ENCODE data around the gene BPIFB3. TPM values are rescaled to one million over a fixed set of nuclear protein-coding genes. Genes with fewer than 3 reads are reported as not detected.

BPIFB3 gene
- polyA plus RNA-seq, 1 donor from 2014 or later = not detected

DNA sequence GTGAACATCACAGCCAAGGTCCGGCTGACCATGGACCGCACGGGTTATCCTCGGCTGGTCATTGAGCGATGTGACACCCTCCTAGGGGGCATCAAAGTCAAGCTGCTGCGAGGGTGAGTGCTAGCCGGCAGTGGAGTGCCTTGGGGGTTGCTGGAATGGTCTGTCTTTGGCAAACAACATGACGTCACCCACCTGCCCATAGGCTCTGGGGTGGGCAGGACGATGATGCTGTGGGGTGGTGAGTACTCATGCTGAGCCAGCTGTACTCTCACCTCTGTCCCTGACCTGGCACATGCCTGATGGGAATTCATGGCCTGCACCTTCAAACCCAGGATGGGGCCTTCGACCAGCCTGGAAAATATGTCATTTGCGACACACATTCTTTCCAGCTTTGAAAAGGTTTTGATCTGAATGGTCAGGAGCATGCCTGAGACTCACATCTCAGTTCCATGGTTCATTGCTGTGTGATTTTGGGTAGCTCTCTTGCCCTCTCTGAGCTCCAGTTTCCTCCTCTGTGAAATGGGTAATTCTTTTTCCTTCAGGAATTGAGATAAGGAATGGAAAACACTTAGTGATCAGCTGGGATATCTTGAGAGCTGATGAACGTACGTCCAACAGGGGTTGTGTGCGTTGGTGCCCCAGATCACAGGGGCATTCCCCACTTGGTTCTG is 32.5 kb downstream of the BPIFB3 start:
- H3K4me2 ChIP-seq (ENCODE audit: low read length) = no peak overlapping the region
- H3K79me2 ChIP-seq (replicated peaks; ENCODE audit: insufficient read depth, low read length) = no peaks in the 10 kb centered on the region
- H3F3A ChIP-seq (ENCODE audit: insufficient read depth, low read length, poor library complexity, severe bottlenecking) = no peaks in the 10 kb centered on the region
- no peak overlapping the region for H3K4me3 ChIP-seq (ENCODE audit: low read length)
- H3K9ac ChIP-seq (ENCODE audit: low read length) = no peak overlapping the region
- H3K9me3 ChIP-seq (ENCODE audit: low read length) = no peaks in the 10 kb centered on the region
- TF ChIP-seq REST (IDR thresholded peaks at IDR 0.05; ENCODE audit: borderline replicate concordance) = no peak
- no peak for TF ChIP-seq EZH2 (IDR thresholded peaks at IDR 0.05; ENCODE audit: borderline replicate concordance, insufficient read depth, low read length, poor library complexity, severe bottlenecking)
- TF ChIP-seq SMC3 (conservative IDR thresholded peaks at IDR 0.05; ENCODE audit: poor library complexity) = no peak
- no peak for TF ChIP-seq CTCF (IDR thresholded peaks at IDR 0.05; ENCODE audit: poor library complexity, severe bottlenecking)
- TF ChIP-seq RAD21 (conservative IDR thresholded peaks at IDR 0.05) = no peak
- no peak for TF ChIP-seq EP300 (conservative IDR thresholded peaks at IDR 0.05; ENCODE audit: poor library complexity, severe bottlenecking)
- no peak for TF ChIP-seq TAF1 (IDR thresholded peaks at IDR 0.05; ENCODE audit: low read depth)
- TF ChIP-seq POLR2AphosphoS5 (IDR thresholded peaks at IDR 0.05) = no peak
- no peak for TF ChIP-seq MXI1 (conservative IDR thresholded peaks at IDR 0.05; ENCODE audit: poor library complexity, severe bottlenecking)
- H4K20me1 ChIP-seq (ENCODE audit: insufficient read depth) = no peaks in the 10 kb centered on the region
- no peaks in the 10 kb centered on the region for H3K36me3 ChIP-seq (ENCODE audit: insufficient read depth, low read length)
- no peak overlapping the region for H3K27ac ChIP-seq (ENCODE audit: low read length)
- H2AFZ ChIP-seq (ENCODE audit: low read depth, low read length) = no peak overlapping the region
- H3K27me3 ChIP-seq (ENCODE audit: insufficient read depth, low read depth, low read length) = no peaks in the 10 kb centered on the region
- no peaks in the 10 kb centered on the region for H3K9me2 ChIP-seq (ENCODE audit: insufficient read depth, low read length)

DNA sequence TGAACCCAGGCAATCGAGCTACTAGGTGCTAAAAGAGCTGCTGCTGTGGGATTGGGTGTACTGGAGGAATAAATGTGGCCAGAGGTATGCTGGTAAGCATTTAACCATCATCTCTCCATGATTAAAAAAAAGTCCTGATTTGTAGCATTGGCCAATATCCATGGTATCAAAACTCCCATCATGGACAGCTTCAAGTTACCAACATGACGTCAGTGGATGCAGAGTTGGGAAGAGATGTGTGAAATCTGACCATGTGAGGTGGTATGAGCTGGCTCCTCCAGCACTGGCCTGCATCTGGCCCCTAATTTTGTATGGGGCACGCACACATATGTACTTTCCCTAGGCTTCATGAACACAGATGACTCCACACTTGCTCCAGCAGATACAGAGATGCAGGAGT is 37.4 kb downstream of the BPIFB3 start:
- H3K9ac ChIP-seq (ENCODE audit: low read length) = no peak overlapping the region
- H3K79me2 ChIP-seq (replicated peaks; ENCODE audit: insufficient read depth, low read length) = no peaks in the 10 kb centered on the region
- H3K4me3 ChIP-seq (ENCODE audit: low read length) = no peak overlapping the region
- H3K9me2 ChIP-seq (ENCODE audit: insufficient read depth, low read length) = no peaks in the 10 kb centered on the region
- H3F3A ChIP-seq (ENCODE audit: insufficient read depth, low read length, poor library complexity, severe bottlenecking) = no peaks in the 10 kb centered on the region
- H3K27me3 ChIP-seq (ENCODE audit: insufficient read depth, low read depth, low read length) = no peaks in the 10 kb centered on the region
- TF ChIP-seq CTCF (IDR thresholded peaks at IDR 0.05; ENCODE audit: poor library complexity, severe bottlenecking) (no peak), TAF1 (IDR thresholded peaks at IDR 0.05; ENCODE audit: low read depth) (no peak), EP300 (conservative IDR thresholded peaks at IDR 0.05; ENCODE audit: poor library complexity, severe bottlenecking) (no peak), RAD21 (conservative IDR thresholded peaks at IDR 0.05) (no peak), EZH2 (IDR thresholded peaks at IDR 0.05; ENCODE audit: borderline replicate concordance, insufficient read depth, low read length, poor library complexity, severe bottlenecking) (no peak), REST (IDR thresholded peaks at IDR 0.05; ENCODE audit: borderline replicate concordance) (no peak), POLR2AphosphoS5 (IDR thresholded peaks at IDR 0.05) (no peak), SMC3 (conservative IDR thresholded peaks at IDR 0.05; ENCODE audit: poor library complexity) (no peak), MXI1 (conservative IDR thresholded peaks at IDR 0.05; ENCODE audit: poor library complexity, severe bottlenecking) (no peak)
- H3K36me3 ChIP-seq (ENCODE audit: insufficient read depth, low read length) = no peaks in the 10 kb centered on the region
- H3K9me3 ChIP-seq (ENCODE audit: low read length) = no peaks in the 10 kb centered on the region
- no peak overlapping the region for H3K4me2 ChIP-seq (ENCODE audit: low read length)
- no peak overlapping the region for H3K27ac ChIP-seq (ENCODE audit: low read length)
- H4K20me1 ChIP-seq (ENCODE audit: insufficient read depth) = no peaks in the 10 kb centered on the region
- H2AFZ ChIP-seq (ENCODE audit: low read depth, low read length) = no peak overlapping the region

Measured in neural cell (in vitro differentiated cells).